Stimulated activated CD4-positive, alpha-beta T cell treated with anti-CD3 and anti-CD28 coated beads, Interleukin-12 subunit alpha, Interleukin-12 subunit beta, amount 100 ng/mL, for 48 hours (primary cell): ENCODE results near the gene HOXB1.
A peak's percentile ranks its signal among the peaks of the same experiment; 100 is the strongest.

ENCODE experiments used
- DNase-seq, 3 donors: peaks; one replicate each; pipeline ENCODE4 v3.0.0-alpha.2; 2020; ENCODE audit warnings: low read depth in 2 of 3, low spot score in 1 of 3

HOXB1 gene

GRCh38 chr17:48530887-48531272 is at the start of gene HOXB1:
Gene HOXB1, minus strand, starts transcription at chr17:48531011. Its CDS starts 107 bp downstream, at chr17:48530904.
- no peak for DNase-seq

GRCh38 chr17:48579760-48580554 is 49.1 kb upstream of the HOXB1 start:
- DNase-seq: no peak

GRCh38 chr17:48579471-48579759 is 48.6 kb upstream of the HOXB1 start:
- DNase-seq: no peak

GRCh38 chr17:48578616-48579470 is 48.0 kb upstream of the HOXB1 start:
- no peak for DNase-seq

- peak in 2 of 3 donors; percentile 44 to 63 for DNase-seq
Measured at GRCh38 chr17:48577946-48578615, 47.3 kb upstream of the HOXB1 start, which contains the start of gene HOXB4. Gene HOXB4, minus strand, starts transcription at chr17:48578350. Its CDS starts 31 bp downstream, at chr17:48578319.

GRCh38 chr17:48577330-48577945 is 46.6 kb upstream of the HOXB1 start:
- DNase-seq: no peak

GRCh38 chr17:48576479-48577309 is 45.9 kb upstream of the HOXB1 start:
- no peak for DNase-seq

- no peak for DNase-seq
Measured at GRCh38 chr17:48575673-48576478, 45.1 kb upstream of the HOXB1 start.

GRCh38 chr17:48575066-48575582 is 44.3 kb upstream of the HOXB1 start:
- DNase-seq: no peak

GRCh38 chr17:48574505-48575065 is 43.8 kb upstream of the HOXB1 start:
- no peak for DNase-seq

- DNase-seq: no peak
Measured at GRCh38 chr17:48571826-48572417, 41.1 kb upstream of the HOXB1 start.

- no peak for DNase-seq
Measured at GRCh38 chr17:48571024-48571818, 40.4 kb upstream of the HOXB1 start.

GRCh38 chr17:48570325-48571023 is 39.7 kb upstream of the HOXB1 start:
- DNase-seq: no peak

GRCh38 chr17:48569674-48570324 is 39.0 kb upstream of the HOXB1 start:
- DNase-seq: no peak

- no peak for DNase-seq
Measured at GRCh38 chr17:48569240-48569582, 38.4 kb upstream of the HOXB1 start.

- DNase-seq: no peak
Measured at GRCh38 chr17:48568499-48569239, 37.9 kb upstream of the HOXB1 start.
